Measurements from ENCODE around the gene HRAS.
A peak's percentile ranks its signal among the peaks of the same experiment; 100 is the strongest.
"Not testable (repeated sequence)": the region's sequence is repeated elsewhere in the genome, so short reads cannot be mapped to it uniquely, and the experiment has no call there.

Gene HRAS

GRCh38 chr11:535519-536454, at the start of gene HRAS:
Gene HRAS, minus strand, starts transcription at chr11:535576.
- peak; percentile 99 for DNase-seq (ENCODE audit: low spot score)

- no peak for DNase-seq (ENCODE audit: low spot score)
These were observed 48.9 kb upstream of the HRAS start for GRCh38 chr11:584287-584686.

- DNase-seq (ENCODE audit: low spot score), result no peak
These were observed 46.4 kb upstream of the HRAS start for GRCh38 chr11:581752-582151.

DNA sequence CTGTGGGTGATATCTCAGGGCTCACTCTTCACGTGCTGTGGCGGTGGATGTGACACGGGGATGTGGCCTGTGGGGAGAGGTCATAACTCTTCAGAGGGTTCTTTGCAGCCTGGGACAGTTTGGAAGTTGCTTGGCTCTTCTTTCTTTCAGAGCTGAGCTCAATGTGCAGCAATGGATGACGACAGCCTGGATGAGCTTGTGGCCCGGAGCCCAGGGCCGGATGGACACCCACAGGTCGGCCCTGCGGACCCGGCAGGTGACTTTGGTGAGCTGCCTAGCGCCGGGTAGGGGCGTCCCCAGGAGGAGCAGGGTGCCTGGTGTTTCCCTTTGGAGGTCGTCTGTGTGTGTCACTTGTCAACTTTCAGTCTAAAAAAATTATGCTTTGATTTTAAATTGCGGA, 46.0 kb upstream of the HRAS start:
- DNase-seq (ENCODE audit: low spot score), result no peak

- DNase-seq (ENCODE audit: low spot score), result no peak
These were observed 44.6 kb upstream of the HRAS start for GRCh38 chr11:579830-580601.

DNA sequence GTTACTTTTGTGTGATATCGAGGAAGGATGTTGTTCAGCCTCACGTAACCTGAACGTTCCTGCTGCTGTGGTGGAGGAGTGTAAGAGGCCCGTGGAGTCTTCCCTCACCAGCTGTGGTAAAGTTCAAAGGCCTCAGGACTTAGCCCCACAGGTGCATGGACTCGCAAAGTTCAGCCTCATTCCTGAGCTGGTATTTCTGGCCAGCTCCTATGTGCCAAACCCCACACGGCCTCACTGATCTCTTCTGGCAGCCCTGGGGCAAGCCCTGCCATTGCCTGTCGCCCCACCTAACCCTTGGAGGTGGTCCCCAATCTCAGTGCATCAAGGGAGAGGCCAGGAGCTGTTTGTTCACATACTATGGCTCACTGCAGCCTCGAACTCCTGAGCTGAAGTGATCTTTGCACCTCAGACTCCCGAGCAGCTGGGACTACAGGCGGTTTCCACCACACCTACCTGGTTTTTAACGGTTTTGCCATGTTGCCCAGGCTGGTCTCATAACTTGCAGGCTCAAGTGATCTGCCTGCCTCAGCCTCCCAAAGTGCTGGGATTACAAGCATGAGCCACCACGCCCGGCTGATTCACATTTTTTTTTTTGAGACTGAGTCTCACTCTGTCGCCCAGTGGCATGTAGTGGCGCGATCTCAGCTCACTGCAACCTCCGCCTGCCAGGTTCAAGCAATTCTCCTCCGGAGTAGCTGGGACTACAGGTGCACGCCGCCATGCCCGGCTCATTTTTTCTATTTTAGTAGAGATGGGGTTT, 43.1 kb upstream of the HRAS start:
- DNase-seq (ENCODE audit: low spot score), result no peak

- no peak for DNase-seq (ENCODE audit: low spot score)
These were observed 42.2 kb upstream of the HRAS start for GRCh38 chr11:577611-577894.

- no peak for DNase-seq (ENCODE audit: low spot score)
These were observed 41.6 kb upstream of the HRAS start for GRCh38 chr11:576811-577610.

- peak; percentile 98 for DNase-seq (ENCODE audit: low spot score)
These were observed 40.8 kb upstream of the HRAS start, which contains the start of gene PHRF1 for GRCh38 chr11:575996-576768. Gene PHRF1, plus strand, starts transcription at chr11:576470. Its CDS starts 5,043 bp downstream, at chr11:581513.

DNA sequence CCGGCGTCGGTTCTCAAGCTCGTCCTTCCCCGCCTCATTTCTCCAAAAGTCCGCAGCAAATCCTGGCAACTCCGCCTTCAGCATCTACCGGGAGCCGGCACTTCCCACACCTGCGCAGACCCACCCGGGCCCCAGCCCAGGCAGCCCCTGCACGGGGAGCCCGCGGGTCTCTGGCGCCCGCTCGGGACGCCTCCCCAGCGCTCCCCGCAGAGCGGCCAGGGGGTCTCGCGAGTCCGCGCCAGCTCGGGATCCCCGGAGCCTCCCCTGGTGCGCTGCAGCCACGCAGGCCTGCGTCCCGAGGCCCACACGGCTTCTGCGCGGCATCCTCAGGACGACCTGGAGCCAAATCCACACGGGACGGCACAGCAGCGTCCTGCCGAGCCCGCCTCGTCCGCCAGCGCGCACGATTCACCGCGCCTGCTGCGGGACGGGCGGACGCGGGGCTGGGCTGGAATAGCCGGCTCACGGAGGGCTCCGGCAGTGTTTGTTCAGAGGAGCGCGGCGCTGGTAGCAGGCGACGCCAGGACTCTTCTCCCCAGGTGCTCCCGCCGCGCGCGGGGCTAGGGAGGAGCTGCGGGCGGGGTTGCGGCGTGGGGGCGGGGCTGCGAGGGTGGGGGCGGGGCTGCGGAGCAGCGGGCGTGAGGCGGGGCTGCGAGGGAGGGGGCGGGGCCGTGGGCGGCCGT, 40.1 kb upstream of the HRAS start:
- DNase-seq (ENCODE audit: low spot score), result peak; percentile 82

DNA sequence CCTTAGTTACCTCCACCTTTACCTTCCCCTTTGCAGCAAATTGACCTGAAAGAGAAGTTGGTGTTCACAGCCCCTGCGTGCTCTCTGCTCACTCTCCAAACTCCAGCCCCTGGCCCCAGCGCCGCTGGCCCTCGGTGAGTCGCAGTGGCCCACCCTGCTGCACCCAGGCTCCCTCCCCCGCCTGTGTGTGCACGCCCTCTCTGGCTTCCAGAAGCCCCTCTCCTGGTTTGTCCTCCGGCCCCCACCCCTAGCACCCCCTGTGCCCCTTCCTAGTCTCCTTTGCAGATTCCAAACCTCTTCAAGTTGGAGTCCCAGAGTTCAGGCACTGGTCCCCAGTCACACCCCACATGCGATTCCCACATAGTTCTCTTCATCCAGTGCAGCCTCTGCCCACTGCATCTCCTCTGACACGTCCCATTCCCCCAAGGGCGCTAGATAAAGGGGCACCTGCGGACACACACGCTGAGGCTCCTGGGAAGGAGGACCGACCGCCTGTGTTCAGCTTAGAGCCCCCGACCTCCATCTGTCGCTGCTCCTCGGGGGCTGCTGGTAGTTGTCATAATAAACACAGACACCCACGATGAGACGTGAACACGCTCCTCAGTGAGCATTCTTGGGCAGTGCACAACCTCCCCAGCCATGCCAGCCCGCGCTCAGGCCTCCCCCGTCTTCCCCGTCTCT, 39.4 kb upstream of the HRAS start:
- no peak for DNase-seq (ENCODE audit: low spot score)

DNA sequence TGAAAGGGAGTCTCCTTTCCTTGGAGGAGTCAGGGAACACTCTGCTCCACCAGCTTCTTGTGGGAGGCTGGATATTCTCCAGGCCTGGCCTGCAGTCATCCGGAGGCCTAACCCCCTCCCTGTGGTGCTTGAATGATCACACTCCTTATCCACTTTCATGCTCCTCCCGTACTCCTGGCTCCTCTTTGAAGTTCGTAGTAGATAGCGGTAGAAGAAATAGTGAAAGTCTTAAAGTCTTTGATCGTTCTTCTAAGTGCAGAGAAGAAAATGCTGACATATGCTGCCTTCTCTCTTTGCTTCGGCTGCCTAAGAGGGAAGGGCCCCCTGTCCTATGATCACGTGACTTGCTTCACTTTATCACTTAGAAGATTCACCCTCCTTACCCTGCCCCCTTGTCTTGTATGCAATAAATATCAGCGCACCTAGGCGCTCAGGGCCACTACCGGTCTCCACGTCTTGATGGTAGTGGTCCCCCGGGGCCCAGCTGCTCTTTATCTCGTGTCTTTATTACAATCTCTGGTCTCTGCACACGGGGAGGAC, 38.7 kb upstream of the HRAS start:
- not testable (repeated sequence) for DNase-seq (ENCODE audit: low spot score)

GRCh38 chr11:573146-573759, 37.9 kb upstream of the HRAS start:
- DNase-seq (ENCODE audit: low spot score), result no peak

GRCh38 chr11:571802-572185, 36.4 kb upstream of the HRAS start:
- no peak for DNase-seq (ENCODE audit: low spot score)

- peak; percentile 61 for DNase-seq (ENCODE audit: low spot score)
These were observed 33.9 kb upstream of the HRAS start for GRCh38 chr11:569158-569885.

DNA sequence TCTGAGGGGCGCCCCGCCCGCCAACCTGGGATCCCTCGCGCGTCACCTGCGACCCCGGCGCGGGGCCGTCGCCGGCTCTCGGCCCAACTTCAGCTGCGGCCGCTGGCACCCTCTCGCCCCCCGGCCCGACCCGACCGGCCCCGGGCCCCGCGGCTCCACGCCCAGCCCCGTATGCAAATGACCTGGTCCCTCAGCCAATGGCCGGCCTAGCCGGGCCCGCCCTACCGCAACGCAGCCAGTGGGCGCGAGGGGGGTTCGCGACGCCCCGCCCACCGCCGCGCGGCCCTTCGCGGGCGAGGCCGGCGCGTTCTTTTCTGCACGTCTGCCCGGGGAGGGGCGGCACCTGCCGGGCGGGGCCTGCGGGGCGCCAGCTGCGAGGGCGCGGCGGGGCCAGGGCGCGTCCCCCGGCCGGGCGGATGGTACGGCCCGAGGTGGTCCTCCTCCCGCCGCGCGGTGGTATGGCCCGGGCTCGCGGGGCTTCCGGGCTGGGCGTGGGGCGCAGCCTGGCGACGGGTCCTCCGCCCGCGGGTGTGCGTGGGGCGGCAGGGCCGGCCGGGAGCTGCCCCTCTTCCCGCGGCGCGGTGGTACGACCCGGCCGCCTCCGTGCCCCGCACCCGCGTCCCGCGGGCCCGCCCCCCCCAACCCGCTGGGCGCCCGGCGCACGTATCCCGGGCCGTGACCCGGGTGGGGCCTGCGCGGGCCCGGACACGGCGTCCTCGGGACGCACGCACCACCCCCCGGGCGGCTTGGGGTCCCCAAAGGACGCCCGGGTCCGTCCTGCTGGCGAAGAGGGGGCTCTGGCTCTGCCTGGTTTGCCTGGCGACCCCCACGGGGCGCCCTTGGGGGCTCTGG, 33.2 kb upstream of the HRAS start:
- peak; percentile 97 for DNase-seq (ENCODE audit: low spot score)

- DNase-seq (ENCODE audit: low spot score), result no peak
These were observed 32.4 kb upstream of the HRAS start for GRCh38 chr11:567629-568292.

Measured in HuH-7.5 (cell line).